HTERT RPE-1 (cell line): ENCODE data around the gene SCLY.

Experiments
- in situ Hi-C: fragments of 300-500 bp; cut with MboI; formaldehyde crosslinking; loops from 4 replicates; pipeline ENCODE4 v1.14.3; 2020; ENCODE audit warnings: low sequenced_read_pairs

Gene SCLY

GRCh38 chr2:238067939-238068338 is 7.1 kb downstream of the SCLY start:
- in situ Hi-C loops = no loop called here

GRCh38 chr2:238069021-238069709 is 8.4 kb downstream of the SCLY start:
- in situ Hi-C loops = no loop called here

- in situ Hi-C loops = no loop called here
These were observed 9.1 kb downstream of the SCLY start for GRCh38 chr2:238069877-238070276.

GRCh38 chr2:238075397-238075796 is 14.6 kb downstream of the SCLY start:
- in situ Hi-C loops = no loop called here

- in situ Hi-C loops = no loop called here
These were observed 16.5 kb downstream of the SCLY start for GRCh38 chr2:238077292-238077691.

- in situ Hi-C loops = no loop called here
These were observed 19.1 kb downstream of the SCLY start for GRCh38 chr2:238079874-238080327.

GRCh38 chr2:238080518-238080917 is 19.7 kb downstream of the SCLY start:
- in situ Hi-C loops = no loop called here

- in situ Hi-C loops = no loop called here
These were observed 20.3 kb downstream of the SCLY start for GRCh38 chr2:238081150-238081549.

GRCh38 chr2:238081561-238081960 is 20.8 kb downstream of the SCLY start:
- in situ Hi-C loops = no loop called here

GRCh38 chr2:238082151-238082550 is 21.4 kb downstream of the SCLY start:
- in situ Hi-C loops = no loop called here

GRCh38 chr2:238082827-238083226 is 22.0 kb downstream of the SCLY start:
- in situ Hi-C loops = no loop called here

- in situ Hi-C loops = no loop called here
These were observed 23.1 kb downstream of the SCLY start for GRCh38 chr2:238083919-238084318.

GRCh38 chr2:238084761-238085160 is 24.0 kb downstream of the SCLY start:
- in situ Hi-C loops = no loop called here

- in situ Hi-C loops = no loop called here
These were observed 25.1 kb downstream of the SCLY start for GRCh38 chr2:238085899-238086298.

GRCh38 chr2:238087211-238087610 is 26.4 kb downstream of the SCLY start:
- in situ Hi-C loops = no loop called here

- in situ Hi-C loops = no loop called here
These were observed 30.1 kb downstream of the SCLY start for GRCh38 chr2:238090887-238091286.

- in situ Hi-C loops = no loop called here
These were observed 30.7 kb downstream of the SCLY start for GRCh38 chr2:238091436-238092060.

GRCh38 chr2:238092486-238093035 is 31.8 kb downstream of the SCLY start:
- in situ Hi-C loops = no loop called here

GRCh38 chr2:238093181-238094140 is 32.7 kb downstream of the SCLY start:
- in situ Hi-C loops = no loop called here

GRCh38 chr2:238094438-238095022 is 33.7 kb downstream of the SCLY start:
- in situ Hi-C loops = no loop called here

- in situ Hi-C loops = no loop called here
These were observed 34.3 kb downstream of the SCLY start for GRCh38 chr2:238095143-238095542.
